HCT116 (cell line): ENCODE data around the gene KRTAP10-8. TPM values are rescaled to one million over a fixed set of nuclear protein-coding genes. Genes with fewer than 3 reads are reported as not detected.

Experiments
- ATAC-seq: fragments of 200-7000 bp; cut with Tn5 transposase; 2 replicates; pipeline ENCODE4 v1.9.1; 2020; ENCODE audit warnings: mild to moderate bottlenecking, moderate library complexity
- BruUV-seq: library from RNA; stranded (reverse); fragments of 400-500 nt; replicated peaks from 2 replicates; lab custom pipeline; 2021; lab: Mats Ljungman, UMichigan
- CTCF ChIA-PET: fragments of 300-600 bp; sonication (Branson Sonifier 250); formaldehyde crosslinking; loops from one replicate; lab custom pipeline; 2021; ENCODE audit warnings: antibody characterized with exemption; lab: Charles Lee
- POLR2A ChIA-PET: fragments of 300-600, 350-600 bp; sonication (Branson Sonifier 250); formaldehyde crosslinking; loops from one replicate; lab custom pipeline; 2021; ENCODE audit warnings: antibody characterized with exemption; lab: Charles Lee
- RAD21 ChIA-PET, 2 experiments: fragments of 300-600 bp; sonication (Branson Sonifier 250); formaldehyde crosslinking; loops; one replicate each; lab custom pipeline; 2023; ENCODE audit warnings: low total read pairs in 2 of 2; ENCODE audit not compliant: uncharacterized antibody in 2 of 2, unreplicated experiment in 2 of 2, low non-redundant PET in 1 of 2; lab: Charles Lee
- DNase-seq: peaks from one replicate; pipeline ENCODE4 v3.0.0-alpha.2; 2010; ENCODE audit warnings: low read depth, low spot score
- H2AFZ ChIP-seq: fragments of 200-600 bp; shearing (Covaris generic), sonication (generic); 2 replicates; pipeline ENCODE4 v1.6.1; 2017; ENCODE audit warnings: low read depth, mixed run types, mixed read lengths, antibody characterized with exemption, low read length; ENCODE audit not compliant: poor library complexity, severe bottlenecking
- H3K27ac ChIP-seq: 2 replicates; pipeline ENCODE4 v1.5.1; 2012; ENCODE audit warnings: low read depth, low read length
- H3K27me3 ChIP-seq: fragments of 200-600 bp; sonication (generic); 2 replicates; pipeline ENCODE4 v1.6.1; 2016; ENCODE audit warnings: mixed run types, low read length, mixed read lengths; ENCODE audit not compliant: insufficient read depth
- H3K36me3 ChIP-seq, 2 experiments: fragments of 200-500 bp in 1 of 2; fragments of 200-600 bp in 1 of 2; sonication (Bioruptor generic) in 1 of 2; sonication (generic) in 1 of 2; 2 replicates each; pipeline versions ENCODE4 v1.5.1 to v1.6.1; 2014 to 2016; ENCODE audit warnings: low read length in 2 of 2, inconsistent platforms in 1 of 2, mixed read lengths in 1 of 2, mixed run types in 1 of 2; ENCODE audit not compliant: insufficient read depth in 2 of 2, control insufficient read depth in 1 of 2
- H3K4me1 ChIP-seq, 2 experiments: fragments of 200-600 bp in 1 of 2; sonication (generic) in 1 of 2; 2 replicates each; pipeline versions ENCODE4 v1.5.1 to v1.6.1; 2012 to 2017; ENCODE audit warnings: low read length in 2 of 2, inconsistent platforms in 1 of 2, mild to moderate bottlenecking in 1 of 2, mixed read lengths in 1 of 2, mixed run types in 1 of 2, moderate library complexity in 1 of 2; ENCODE audit not compliant: insufficient read depth in 2 of 2, control insufficient read depth in 1 of 2
- H3K4me2 ChIP-seq: fragments of 200-600 bp; sonication (generic); 2 replicates; pipeline ENCODE4 v1.6.1; 2017; ENCODE audit warnings: mixed run types, low read length, mixed read lengths
- H3K4me3 ChIP-seq, 2 experiments: fragments of 200-600 bp in 1 of 2; sonication (generic) in 1 of 2; replicated peaks in 1 of 2; 2 replicates each; pipeline ENCODE4 v1.5.1; 2011 to 2016; ENCODE audit warnings: low read length in 2 of 2, control low read depth in 1 of 2, low read depth in 1 of 2, mild to moderate bottlenecking in 1 of 2, mixed read lengths in 1 of 2, mixed run types in 1 of 2
- H3K79me2 ChIP-seq: fragments of 200-600 bp; sonication (generic); 2 replicates; pipeline ENCODE4 v1.6.1; 2017; ENCODE audit warnings: mild to moderate bottlenecking, mixed run types, low read length, moderate library complexity, mixed read lengths; ENCODE audit not compliant: insufficient read depth
- H3K9ac ChIP-seq: fragments of 200-600 bp; sonication (generic); 2 replicates; pipeline ENCODE4 v1.6.1; 2016; ENCODE audit warnings: low read length, mixed read lengths
- H3K9me2 ChIP-seq: fragments of 200-600 bp; sonication (generic), shearing (Covaris generic); 2 replicates; pipeline ENCODE4 v1.6.1; 2017; ENCODE audit warnings: mixed run types, mild to moderate bottlenecking, moderate library complexity; ENCODE audit not compliant: insufficient read depth
- H3K9me3 ChIP-seq, 2 experiments: fragments of 200-500 bp in 1 of 2; fragments of 200-600 bp in 1 of 2; sonication (Bioruptor generic) in 1 of 2; sonication (generic) in 1 of 2; 2 replicates each; pipeline ENCODE4 v1.6.1; 2014 to 2017; ENCODE audit warnings: low read length in 2 of 2, mixed read lengths in 2 of 2, inconsistent platforms in 1 of 2, low read depth in 1 of 2, mild to moderate bottlenecking in 1 of 2, mixed run types in 1 of 2, moderate library complexity in 1 of 2; ENCODE audit not compliant: control insufficient read depth in 1 of 2, insufficient read depth in 1 of 2
- H4K20me1 ChIP-seq: fragments of 200-600 bp; sonication (generic), shearing (Covaris generic); 2 replicates; pipeline ENCODE4 v1.6.1; 2017; ENCODE audit warnings: mixed run types, mild to moderate bottlenecking, moderate library complexity; ENCODE audit not compliant: insufficient read depth
- CBX3 ChIP-seq: IDR thresholded peaks from 2 replicates; pipeline ENCODE4 v1.6.1; 2012; ENCODE audit warnings: low read depth
- EGR1 ChIP-seq: IDR thresholded peaks from 2 replicates; pipeline ENCODE4 v1.6.1; 2012; ENCODE audit warnings: low read depth
- EZH2 ChIP-seq: fragments of 200-600 bp; sonication (generic); IDR thresholded peaks from 2 replicates; pipeline ENCODE4 v1.6.1; 2017; ENCODE audit warnings: antibody characterized with exemption, mixed run types
- EZH2phosphoT487 ChIP-seq: fragments of 200-600 bp; IDR thresholded peaks from 2 replicates; pipeline ENCODE4 v1.6.1; 2018; ENCODE audit warnings: antibody characterized with exemption, borderline replicate concordance
- JUND ChIP-seq: IDR thresholded peaks from 2 replicates; pipeline ENCODE4 v1.6.1; 2012
- POLR2AphosphoS5 ChIP-seq: IDR thresholded peaks from 2 replicates; pipeline ENCODE4 v1.6.1; 2011; ENCODE audit warnings: mild to moderate bottlenecking, low read depth, low read length, moderate library complexity
- RAD21 ChIP-seq: IDR thresholded peaks from 2 replicates; pipeline ENCODE4 v1.6.1; 2012; ENCODE audit warnings: low read depth, mild to moderate bottlenecking
- SIN3A ChIP-seq: IDR thresholded peaks from 2 replicates; pipeline ENCODE4 v1.6.1; 2012; ENCODE audit warnings: low read depth
- TCF7L2 ChIP-seq: IDR thresholded peaks from 2 replicates; pipeline ENCODE4 v1.7.0; 2011; ENCODE audit warnings: borderline replicate concordance, inconsistent platforms; ENCODE audit not compliant: insufficient read depth, insufficient read length; ENCODE audit errors: extremely low read depth
- YY1 ChIP-seq: IDR thresholded peaks from 2 replicates; pipeline ENCODE4 v1.6.1; 2011; ENCODE audit warnings: low read length, low read depth, moderate library complexity, mild to moderate bottlenecking; ENCODE audit not compliant: insufficient replicate concordance; ENCODE audit errors: extremely low read depth
- intact Hi-C: fragments of 100-400 bp; cut with micrococcal nuclease; formaldehyde crosslinking; loops from 2 replicates; pipeline ENCODE4 v1.10.0; 2022
- total RNA-seq: library from RNA; stranded (reverse); gene quantifications from one replicate; pipeline ENCODE4 v1.2.1, GENCODE V29; 2021; ENCODE audit not compliant: unreplicated experiment
- TF ChIP-seq, protein P1 (sequence below), 3 experiments: fragments of 200-600 bp in 1 of 3; sonication (generic) in 1 of 3; IDR thresholded peaks in 2 of 3; conservative IDR thresholded peaks in 1 of 3; 2 replicates each; pipeline ENCODE4 v1.5.1; 2012 to 2017; ENCODE audit warnings: low read depth in 2 of 3, low read length in 2 of 3, antibody characterized with exemption in 1 of 3, borderline replicate concordance in 1 of 3, control low read depth in 1 of 3, mild to moderate bottlenecking in 1 of 3, mixed read lengths in 1 of 3, mixed run types in 1 of 3, moderate library complexity in 1 of 3; ENCODE audit not compliant: insufficient read depth in 1 of 3

The KRTAP10-8 gene
- total RNA-seq, 1 experiment from 2014 or later, result not detected

DNA sequence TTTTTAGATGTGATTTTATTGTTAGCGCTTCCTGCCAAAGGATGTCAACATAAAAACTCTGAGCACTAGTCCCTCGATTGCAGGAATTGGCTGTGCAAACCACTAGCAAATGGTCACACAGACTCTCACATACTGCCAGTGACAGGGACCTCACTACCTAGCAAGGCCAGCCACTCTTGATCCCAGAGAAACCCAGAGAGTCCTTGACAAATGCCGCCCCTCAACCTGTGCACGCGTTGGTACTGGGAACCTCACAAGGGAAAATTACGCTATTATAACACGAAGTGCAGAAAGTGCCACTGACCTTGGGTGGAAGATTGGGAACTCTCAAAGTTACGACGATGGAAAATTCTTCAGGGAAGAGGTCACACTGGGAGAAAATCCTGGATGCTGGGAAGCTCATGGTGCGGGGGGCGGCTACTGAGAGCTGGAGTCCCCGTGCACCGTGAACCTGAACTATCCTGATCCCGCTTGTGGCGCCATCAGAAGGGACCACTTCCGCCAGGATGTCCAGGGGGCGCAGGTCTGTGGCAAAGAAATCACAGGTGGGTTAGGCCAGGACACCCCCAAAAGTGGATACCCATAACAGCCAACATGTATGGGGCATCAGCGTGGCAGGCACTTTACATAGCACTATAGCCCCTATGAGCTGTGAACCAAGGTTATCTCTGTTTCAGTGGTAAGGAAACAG lies 44.3 kb upstream of the KRTAP10-8 start:
- Histone ChIP-seq H3K9ac (no peak overlapping the region), H3K4me2 (no peak overlapping the region), H3K9me3 (no peaks in the 10 kb centered on the region), H3K4me3 (no peak overlapping the region), H3K27ac (no peak overlapping the region), H3K4me1 (no peaks in the 10 kb centered on the region), H2AFZ (no peak overlapping the region), H3K9me2 (no peaks in the 10 kb centered on the region), H4K20me1 (no peaks in the 10 kb centered on the region), H3K79me2 (no peaks in the 10 kb centered on the region), H3K27me3 (peaks cover 6% of the 10 kb centered on the region), H3K36me3 (no peaks in the 10 kb centered on the region)
- intact Hi-C loops, result loop anchor here (10.0 kb wide), 1 partner anchor 107 kb away; no protein-coding TSS in a partner anchor
- ChIA-PET POLR2A (no interaction called here), RAD21 (no interaction called here), CTCF (no interaction called here)
- BruUV-seq, result no TSS peak
- DNase-seq, result no peak
- no peak for ATAC-seq
- TF ChIP-seq TCF7L2, result no peak
- TF ChIP-seq EGR1, result no peak
- no peak for TF ChIP-seq JUND
- no peak for TF ChIP-seq YY1
- no peak for TF ChIP-seq RAD21
- no peak for TF ChIP-seq SIN3A
- TF ChIP-seq EZH2phosphoT487, result no peak
- no peak for TF ChIP-seq EZH2
- no peak for TF ChIP-seq CBX3
- no peak for TF ChIP-seq POLR2AphosphoS5
- TF ChIP-seq, protein P1, sequence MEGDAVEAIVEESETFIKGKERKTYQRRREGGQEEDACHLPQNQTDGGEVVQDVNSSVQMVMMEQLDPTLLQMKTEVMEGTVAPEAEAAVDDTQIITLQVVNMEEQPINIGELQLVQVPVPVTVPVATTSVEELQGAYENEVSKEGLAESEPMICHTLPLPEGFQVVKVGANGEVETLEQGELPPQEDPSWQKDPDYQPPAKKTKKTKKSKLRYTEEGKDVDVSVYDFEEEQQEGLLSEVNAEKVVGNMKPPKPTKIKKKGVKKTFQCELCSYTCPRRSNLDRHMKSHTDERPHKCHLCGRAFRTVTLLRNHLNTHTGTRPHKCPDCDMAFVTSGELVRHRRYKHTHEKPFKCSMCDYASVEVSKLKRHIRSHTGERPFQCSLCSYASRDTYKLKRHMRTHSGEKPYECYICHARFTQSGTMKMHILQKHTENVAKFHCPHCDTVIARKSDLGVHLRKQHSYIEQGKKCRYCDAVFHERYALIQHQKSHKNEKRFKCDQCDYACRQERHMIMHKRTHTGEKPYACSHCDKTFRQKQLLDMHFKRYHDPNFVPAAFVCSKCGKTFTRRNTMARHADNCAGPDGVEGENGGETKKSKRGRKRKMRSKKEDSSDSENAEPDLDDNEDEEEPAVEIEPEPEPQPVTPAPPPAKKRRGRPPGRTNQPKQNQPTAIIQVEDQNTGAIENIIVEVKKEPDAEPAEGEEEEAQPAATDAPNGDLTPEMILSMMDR (IDR thresholded peaks at IDR 0.05 in 2 of 3, conservative IDR thresholded peaks at IDR 0.05 in 1 of 3; ENCODE audit: borderline replicate concordance in 1 of 3, insufficient read depth in 1 of 3, low read depth in 2 of 3, low read length in 2 of 3), result no peak
